NT2/D1 (cell line): ENCODE measurements around the gene MAST4.

Source experiments
- SUZ12 ChIP-seq: IDR thresholded peaks from 2 replicates; pipeline ENCODE4 v1.6.1; 2011; ENCODE audit not compliant: insufficient read length, insufficient read depth; ENCODE audit errors: extremely low read depth
- YY1 ChIP-seq: IDR thresholded peaks from 2 replicates; pipeline ENCODE4 v1.6.1; 2011; ENCODE audit not compliant: insufficient read length, insufficient read depth
- ZNF274 ChIP-seq: IDR thresholded peaks from 2 replicates; pipeline ENCODE4 v1.6.1; 2011; ENCODE audit warnings: mild to moderate bottlenecking, low read depth, low read length

- TF ChIP-seq ZNF274 (no peak), SUZ12 (no peak), YY1 (no peak)
Observed at GRCh38 chr5:66708368-66708767, 112.2 kb downstream of the MAST4 start.
